A673 (cell line): ENCODE data around the gene UCP3. TPM values are rescaled to one million over a fixed set of nuclear protein-coding genes. Genes with fewer than 3 reads are reported as not detected.

Source experiments
- BruUV-seq: library from RNA; stranded (reverse); fragments of 400-500 nt; replicated peaks from 2 replicates; lab custom pipeline; 2021; lab: Mats Ljungman, UMichigan
- CTCF ChIA-PET: fragments of 300-600 bp; sonication (Branson Sonifier 250); formaldehyde crosslinking; loops from one replicate; lab custom pipeline; 2022; ENCODE audit warnings: antibody characterized with exemption; lab: Charles Lee
- POLR2A ChIA-PET: fragments of 300-600 bp; sonication (Branson Sonifier 250); formaldehyde crosslinking; loops from one replicate; lab custom pipeline; 2022; ENCODE audit warnings: antibody characterized with exemption; ENCODE audit not compliant: low non-redundant PET; lab: Charles Lee
- DNase-seq: peaks from one replicate; pipeline ENCODE4 v3.0.0-alpha.2; 2015; ENCODE audit warnings: low spot score
- H3K27ac ChIP-seq: fragments of 200-600 bp; sonication (generic); 2 replicates; pipeline ENCODE4 v1.5.1; 2016; ENCODE audit warnings: mixed run types, low read depth, mild to moderate bottlenecking, mixed read lengths, antibody characterized with exemption, low read length; ENCODE audit not compliant: poor library complexity, severe bottlenecking
- H3K27me3 ChIP-seq: fragments of 200-600 bp; sonication (generic); replicated peaks from 2 replicates; pipeline ENCODE4 v1.6.1; 2017; ENCODE audit warnings: mixed run types, low read depth, mild to moderate bottlenecking, mixed read lengths, antibody characterized with exemption, low read length; ENCODE audit not compliant: insufficient read depth, poor library complexity
- H3K36me3 ChIP-seq: fragments of 200-600 bp; sonication (generic); 2 replicates; pipeline ENCODE4 v1.6.1; 2016; ENCODE audit warnings: mixed run types, mild to moderate bottlenecking, mixed read lengths, antibody characterized with exemption, low read length; ENCODE audit not compliant: insufficient read depth, poor library complexity, severe bottlenecking
- H3K4me1 ChIP-seq: fragments of 200-600 bp; sonication (generic); 2 replicates; pipeline ENCODE4 v1.6.1; 2017; ENCODE audit warnings: mixed run types, mild to moderate bottlenecking, mixed read lengths, antibody characterized with exemption, low read length; ENCODE audit not compliant: insufficient read depth, poor library complexity, severe bottlenecking
- H3K4me3 ChIP-seq: fragments of 200-600 bp; sonication (generic); 2 replicates; pipeline ENCODE4 v1.5.1; 2016; ENCODE audit warnings: low read depth, mixed run types, mild to moderate bottlenecking, mixed read lengths, low read length; ENCODE audit not compliant: poor library complexity, severe bottlenecking
- H3K9me3 ChIP-seq: fragments of 200-600 bp; sonication (generic); 2 replicates; pipeline ENCODE4 v1.6.1; 2016; ENCODE audit warnings: mixed run types, low read depth, mild to moderate bottlenecking, mixed read lengths, antibody characterized with exemption, low read length; ENCODE audit not compliant: poor library complexity, severe bottlenecking
- CTCF ChIP-seq: fragments of 300-800, 200-600 bp; sonication (generic); conservative IDR thresholded peaks from 2 replicates; pipeline ENCODE4 v1.5.1; 2017; ENCODE audit warnings: low read depth, mild to moderate bottlenecking, antibody characterized with exemption, low read length, moderate library complexity, mixed read lengths
- EZH2 ChIP-seq: fragments of 200-600 bp; sonication (generic); IDR thresholded peaks from 2 replicates; pipeline ENCODE4 v1.6.1; 2017; ENCODE audit warnings: borderline replicate concordance, low read depth, mild to moderate bottlenecking, mixed read lengths, antibody characterized with exemption, low read length; ENCODE audit not compliant: poor library complexity, severe bottlenecking
- intact Hi-C: fragments of 100-400 bp; cut with micrococcal nuclease; formaldehyde crosslinking; loops from one replicate; pipeline ENCODE4 v1.10.0; 2022; ENCODE audit not compliant: unreplicated experiment
- total RNA-seq: library from RNA; stranded (reverse); gene quantifications from 2 replicates; pipeline ENCODE4 v1.2.3, GENCODE V29; 2021

The UCP3 gene
- total RNA-seq, 1 experiment from 2014 or later: 3.6 TPM

DNA sequence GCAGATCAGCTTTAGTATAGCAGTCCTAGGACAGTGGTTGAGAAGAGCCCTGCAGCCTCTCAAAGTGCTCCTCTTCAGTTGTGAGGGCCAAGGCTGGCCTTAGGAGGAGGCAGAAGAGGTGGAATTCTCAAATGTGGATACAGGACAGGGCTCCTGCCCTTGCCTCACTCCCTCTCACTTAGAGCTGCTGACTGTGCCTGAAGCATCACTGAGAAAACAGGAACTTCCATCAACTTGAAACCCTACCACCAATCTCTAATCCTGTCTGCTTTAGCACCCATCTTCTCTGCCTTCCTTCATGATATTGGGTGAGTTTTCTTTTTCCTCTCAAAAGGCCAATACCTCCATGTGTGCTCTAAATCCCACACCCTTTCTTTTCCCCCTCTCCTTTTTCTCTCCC lies 14.4 kb upstream of the UCP3 start:
- intact Hi-C loops: no loop called here
- Histone ChIP-seq H3K27me3 (no peaks in the 10 kb centered on the region), H3K36me3 (no peaks in the 10 kb centered on the region), H3K4me1 (no peaks in the 10 kb centered on the region), H3K27ac (no peak overlapping the region), H3K4me3 (no peak overlapping the region), H3K9me3 (no peaks in the 10 kb centered on the region)
- TF ChIP-seq CTCF (no peak), EZH2 (no peak)
- BruUV-seq: no TSS peak
- POLR2A ChIA-PET: no interaction called here
- no peak for DNase-seq
- CTCF ChIA-PET: no interaction called here

DNA sequence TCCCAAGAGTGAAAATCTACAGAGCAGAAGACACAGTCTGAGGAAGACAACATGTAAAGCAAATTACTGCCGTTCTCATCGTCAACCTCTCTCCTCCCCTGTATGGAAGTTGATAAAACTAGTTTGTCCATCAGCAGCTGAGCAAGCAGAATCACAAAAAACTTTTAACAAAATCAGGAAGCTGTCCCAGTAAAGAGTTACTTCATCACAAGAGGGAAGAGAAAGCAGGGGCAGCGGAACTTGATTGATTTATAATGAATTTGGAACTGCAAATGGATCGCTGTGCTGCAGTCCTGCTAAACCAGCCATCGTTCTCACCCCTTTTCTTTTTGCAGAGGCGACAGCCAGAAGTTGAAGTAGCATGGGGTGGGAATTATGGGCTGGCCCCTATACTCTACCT lies 13.7 kb upstream of the UCP3 start:
- Histone ChIP-seq H3K4me3 (no peak overlapping the region), H3K4me1 (no peaks in the 10 kb centered on the region), H3K9me3 (no peaks in the 10 kb centered on the region), H3K27me3 (no peaks in the 10 kb centered on the region), H3K27ac (no peak overlapping the region), H3K36me3 (no peaks in the 10 kb centered on the region)
- POLR2A ChIA-PET: no interaction called here
- no peak for DNase-seq
- intact Hi-C loops: no loop called here
- no TSS peak for BruUV-seq
- TF ChIP-seq EZH2: no peak
- TF ChIP-seq CTCF: no peak
- CTCF ChIA-PET: no interaction called here

- POLR2A ChIA-PET: no interaction called here
- BruUV-seq: no TSS peak
- Histone ChIP-seq H3K27me3 (no peaks in the 10 kb centered on the region), H3K4me3 (no peak overlapping the region), H3K9me3 (no peaks in the 10 kb centered on the region), H3K36me3 (no peaks in the 10 kb centered on the region), H3K27ac (no peak overlapping the region), H3K4me1 (no peaks in the 10 kb centered on the region)
- CTCF ChIA-PET: no interaction called here
- TF ChIP-seq CTCF (no peak), EZH2 (no peak)
- DNase-seq: no peak
- intact Hi-C loops: no loop called here
These were observed 13.1 kb upstream of the UCP3 start for GRCh38 chr11:74021998-74022397.
